Prostate gland (tissue), 2 donors: ENCODE results near the gene FBXL7.

Experiments
- POLR2A ChIP-seq: fragments of 450-650 bp; IDR thresholded peaks from one replicate; pipeline ENCODE4 v1.6.1; 2016; ENCODE audit warnings: antibody characterized with exemption, mild to moderate bottlenecking
- POLR2AphosphoS5 ChIP-seq: sonication (generic); formaldehyde crosslinking; IDR thresholded peaks from one replicate; pipeline ENCODE4 v1.6.1; 2017; ENCODE audit warnings: antibody characterized with exemption
- TF ChIP-seq, protein P1 (sequence below), 4 experiments: fragments of 200-600 bp in 2 of 4; fragments of 450-650 bp in 2 of 4; sonication (generic) in 2 of 4; IDR thresholded peaks; 1 replicate in 3 of 4; 2 replicates in 1 of 4; pipeline ENCODE4 v1.5.1; 2016 to 2019; ENCODE audit warnings: antibody characterized with exemption in 4 of 4, mild to moderate bottlenecking in 2 of 4, moderate library complexity in 2 of 4

GRCh38 chr5:15722305-15722704 is 222.3 kb downstream of the FBXL7 start:
- TF ChIP-seq POLR2A (no peak), POLR2AphosphoS5 (no peak)
- TF ChIP-seq, protein P1, sequence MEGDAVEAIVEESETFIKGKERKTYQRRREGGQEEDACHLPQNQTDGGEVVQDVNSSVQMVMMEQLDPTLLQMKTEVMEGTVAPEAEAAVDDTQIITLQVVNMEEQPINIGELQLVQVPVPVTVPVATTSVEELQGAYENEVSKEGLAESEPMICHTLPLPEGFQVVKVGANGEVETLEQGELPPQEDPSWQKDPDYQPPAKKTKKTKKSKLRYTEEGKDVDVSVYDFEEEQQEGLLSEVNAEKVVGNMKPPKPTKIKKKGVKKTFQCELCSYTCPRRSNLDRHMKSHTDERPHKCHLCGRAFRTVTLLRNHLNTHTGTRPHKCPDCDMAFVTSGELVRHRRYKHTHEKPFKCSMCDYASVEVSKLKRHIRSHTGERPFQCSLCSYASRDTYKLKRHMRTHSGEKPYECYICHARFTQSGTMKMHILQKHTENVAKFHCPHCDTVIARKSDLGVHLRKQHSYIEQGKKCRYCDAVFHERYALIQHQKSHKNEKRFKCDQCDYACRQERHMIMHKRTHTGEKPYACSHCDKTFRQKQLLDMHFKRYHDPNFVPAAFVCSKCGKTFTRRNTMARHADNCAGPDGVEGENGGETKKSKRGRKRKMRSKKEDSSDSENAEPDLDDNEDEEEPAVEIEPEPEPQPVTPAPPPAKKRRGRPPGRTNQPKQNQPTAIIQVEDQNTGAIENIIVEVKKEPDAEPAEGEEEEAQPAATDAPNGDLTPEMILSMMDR (IDR thresholded peaks at IDR 0.05) = no peak
